SK-N-MC (cell line): ENCODE results near the gene PACS1.

Experiments used
- EZH2 ChIP-seq: fragments of 200-600 bp; sonication (generic); IDR thresholded peaks from one replicate; pipeline ENCODE4 v1.6.1; 2017; ENCODE audit warnings: antibody characterized with exemption
- FOXP2 ChIP-seq: optimal IDR thresholded peaks from 2 replicates; pipeline ENCODE3; 2011; ENCODE audit warnings: mild to moderate bottlenecking, moderate library complexity; ENCODE audit not compliant: insufficient read depth; ENCODE audit errors: extremely low read length, control extremely low read depth
- POLR2AphosphoS5 ChIP-seq: IDR thresholded peaks from 2 replicates; pipeline ENCODE4 v1.6.1; 2012; ENCODE audit warnings: mild to moderate bottlenecking, low read depth, low read length, borderline replicate concordance

DNA sequence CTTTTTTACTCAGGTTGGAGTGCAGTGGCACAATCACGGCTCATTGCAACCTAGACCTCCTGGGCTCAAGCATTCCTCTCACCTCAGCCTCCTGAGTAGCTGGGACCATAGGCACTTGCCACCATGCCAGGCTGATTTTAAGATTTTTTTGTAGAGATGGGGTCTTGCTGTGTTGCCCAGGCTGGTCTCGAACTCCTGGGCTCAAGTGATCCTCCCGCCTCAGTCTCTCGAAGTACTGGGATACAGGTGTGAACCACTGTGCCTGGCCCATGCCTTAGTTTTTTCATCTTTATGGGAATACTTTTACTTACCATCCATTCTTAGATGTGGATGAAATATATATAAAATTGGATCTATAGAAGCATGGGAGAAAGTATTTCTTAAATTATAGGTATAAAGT, 5.2 kb downstream of the PACS1 start:
- TF ChIP-seq EZH2 = no peak
- TF ChIP-seq POLR2AphosphoS5 = no peak
- no peak for TF ChIP-seq FOXP2
